ENCODE results near the gene ERBB4.

The ERBB4 gene

DNA sequence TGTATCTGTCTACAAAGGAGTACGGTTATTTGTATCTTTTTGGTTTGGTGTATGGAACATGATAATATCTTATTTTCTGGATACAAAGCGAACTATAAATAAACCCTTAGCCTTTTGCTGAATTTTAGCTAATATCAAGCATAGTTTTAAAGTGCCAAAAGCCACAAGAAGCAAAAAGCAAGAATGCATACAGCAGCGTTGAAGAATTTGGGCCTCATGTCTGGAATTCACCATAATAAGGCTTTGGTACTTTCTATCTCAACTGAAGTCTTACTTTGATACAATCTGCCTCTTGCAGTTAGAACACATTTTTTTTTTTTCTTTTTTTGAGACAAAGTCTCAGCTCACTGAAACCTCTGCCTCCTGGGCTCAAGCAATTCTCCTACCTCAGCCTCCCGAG is 151.5 kb downstream of the ERBB4 start:
- DNase-seq (ENCODE audit: low read depth, low spot score), result no peak
- H3K4me3 ChIP-seq (ENCODE audit: low read length), result no peak overlapping the region

DNA sequence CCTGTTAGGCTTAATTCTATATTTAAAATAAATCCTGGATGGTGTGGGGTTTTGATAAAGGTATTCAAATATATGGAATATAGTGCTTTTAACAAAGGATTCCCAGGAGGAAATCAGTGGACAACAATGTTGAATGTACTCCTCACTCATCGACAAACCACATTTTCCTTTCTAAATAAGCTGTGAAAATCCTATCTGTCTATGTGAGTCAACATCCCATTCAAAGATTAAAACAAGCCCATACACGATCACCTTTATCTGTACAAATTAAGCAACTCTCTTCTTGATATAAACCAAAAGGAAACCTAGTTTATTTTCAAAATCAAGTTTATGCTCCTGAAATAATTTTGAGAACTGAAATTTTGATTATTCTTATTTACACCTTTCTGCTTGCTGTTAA is 153.4 kb downstream of the ERBB4 start:
- DNase-seq (ENCODE audit: low read depth, low spot score), result no peak
- H3K4me3 ChIP-seq (ENCODE audit: low read length), result no peak overlapping the region

DNA sequence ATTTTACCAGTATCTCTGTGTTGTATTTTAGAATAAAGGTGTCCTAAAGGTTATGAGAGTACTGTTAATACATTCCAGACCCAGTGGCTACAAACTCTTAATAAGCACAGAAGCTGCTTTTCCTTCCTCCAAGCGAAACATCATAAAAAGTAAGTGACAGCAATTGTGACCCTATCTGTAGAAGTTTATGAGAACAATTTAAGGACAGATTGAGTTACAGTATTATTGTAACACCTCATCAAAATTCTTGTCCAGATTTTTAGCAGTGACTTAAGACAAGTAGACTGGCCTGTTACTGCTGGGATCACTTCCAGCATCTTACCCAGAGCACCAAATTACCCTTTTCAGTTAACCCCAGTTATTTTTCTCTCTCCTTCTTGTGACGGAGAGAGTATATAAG is 154.6 kb downstream of the ERBB4 start:
- DNase-seq (ENCODE audit: low read depth, low spot score), result no peak
- H3K4me3 ChIP-seq (ENCODE audit: low read length), result no peak overlapping the region

DNA sequence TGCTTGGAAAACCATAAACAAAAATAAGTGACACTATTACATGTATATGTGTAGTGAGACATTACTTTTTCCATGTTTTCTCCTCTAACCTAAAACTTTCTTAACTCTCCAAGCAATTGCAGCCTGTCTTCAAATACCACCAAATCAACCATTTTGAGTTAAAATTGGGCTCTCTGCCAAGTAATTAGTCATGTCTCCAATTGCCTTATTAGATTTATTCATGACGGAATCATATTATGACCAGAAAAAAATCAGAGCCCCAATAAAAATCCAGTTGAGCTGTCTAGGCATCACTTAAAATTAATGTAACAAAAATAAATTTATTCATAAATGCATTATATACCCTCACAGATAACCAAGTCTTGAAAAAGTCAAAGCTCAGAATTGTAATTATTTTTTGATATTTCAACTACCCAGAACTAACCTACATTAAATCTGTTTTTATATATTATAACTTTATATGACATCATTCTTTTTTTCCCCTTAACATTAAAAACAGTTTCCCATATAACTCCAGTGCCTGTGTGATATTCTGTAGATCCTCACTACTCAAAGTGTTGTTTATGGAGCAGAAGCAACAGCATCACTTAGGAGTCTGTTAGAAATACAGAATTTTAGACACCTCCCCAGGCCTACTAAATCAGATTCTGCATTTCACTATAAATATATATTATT is 157.0 kb downstream of the ERBB4 start:
- no peak overlapping the region for H3K4me3 ChIP-seq (ENCODE audit: low read length)
- no peak for DNase-seq (ENCODE audit: low read depth, low spot score)

DNA sequence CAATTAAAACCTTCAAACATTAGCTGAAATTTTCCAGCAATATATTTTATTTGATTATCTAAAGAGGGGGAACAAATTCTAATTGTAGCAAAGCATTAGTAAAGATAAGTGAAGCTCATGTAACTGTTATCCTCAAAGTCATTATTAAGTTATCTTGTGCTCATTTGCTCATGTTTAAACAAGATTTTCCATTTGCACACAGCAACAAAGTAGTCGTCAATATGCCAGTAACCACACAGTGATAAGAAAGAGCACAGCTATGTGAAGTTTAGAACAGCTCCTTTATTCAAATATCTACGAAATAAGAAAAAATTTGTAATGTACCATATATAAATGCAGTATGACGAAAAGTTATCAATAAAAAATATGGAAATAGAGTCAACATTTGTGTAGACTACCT is 159.5 kb downstream of the ERBB4 start:
- H3K4me3 ChIP-seq (ENCODE audit: low read length), result no peak overlapping the region
- no peak for DNase-seq (ENCODE audit: low read depth, low spot score)

DNA sequence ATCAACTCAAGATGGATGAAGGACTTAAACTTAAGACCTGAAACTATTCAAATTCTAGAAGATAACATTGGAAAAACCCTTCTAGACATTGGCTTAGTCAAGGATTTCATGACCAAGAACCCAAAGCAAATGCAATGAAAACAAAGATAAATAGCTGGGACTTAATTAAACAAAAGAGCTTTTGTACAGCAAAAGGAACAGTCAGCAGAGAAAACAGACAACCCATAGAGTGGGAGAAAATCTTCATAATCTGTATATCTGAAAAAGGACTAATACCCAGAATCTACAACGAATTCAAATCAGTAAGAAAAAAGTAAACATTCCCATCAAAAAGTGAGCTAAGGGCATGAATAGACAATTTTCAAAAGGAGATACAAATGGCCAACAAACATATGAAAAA is 171.2 kb downstream of the ERBB4 start:
- DNase-seq (ENCODE audit: low read depth, low spot score), result no peak
- no peak overlapping the region for H3K4me3 ChIP-seq (ENCODE audit: low read length)

DNA sequence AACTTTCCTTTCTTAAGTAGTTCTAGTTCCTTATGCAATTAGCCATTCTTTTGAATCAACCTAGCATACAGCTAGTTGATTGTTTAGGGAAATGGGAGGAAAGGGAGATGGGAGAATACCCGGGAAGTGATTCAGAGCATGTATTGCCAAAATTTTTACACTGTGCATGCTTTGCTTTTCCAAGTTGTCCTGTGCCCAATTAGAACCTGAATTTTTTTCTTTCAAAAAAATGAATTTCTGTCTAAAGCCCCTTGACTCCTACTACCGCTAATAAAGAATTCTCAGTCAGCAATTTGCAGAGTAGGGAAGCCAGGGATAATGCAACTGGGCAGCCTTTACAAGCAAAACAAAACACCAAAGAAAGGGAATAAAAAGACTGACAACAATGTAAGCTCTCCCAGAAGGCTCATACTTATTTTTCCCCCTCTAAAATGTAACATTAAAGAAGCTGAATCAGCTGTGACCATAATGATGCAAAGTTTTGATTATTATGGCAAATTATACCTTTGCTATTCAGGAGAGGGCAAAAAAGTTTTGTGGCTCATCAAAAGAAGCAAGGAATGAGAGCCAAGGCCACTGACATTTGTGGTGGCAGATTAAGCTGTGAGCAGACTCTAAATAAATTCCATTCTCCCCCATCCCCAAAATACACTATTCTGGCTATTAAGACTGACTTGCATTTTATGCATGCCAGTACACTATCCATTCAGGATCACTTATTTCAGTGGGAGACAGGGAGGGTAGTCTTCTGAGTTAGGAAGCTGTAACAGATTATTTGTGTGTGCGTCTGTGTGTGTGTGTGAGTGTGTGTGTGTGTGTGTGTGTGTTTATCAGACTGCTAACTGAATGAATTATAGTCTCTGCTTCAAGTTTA is 174.3 kb downstream of the ERBB4 start:
- DNase-seq (ENCODE audit: low read depth, low spot score), result no peak
- no peak overlapping the region for H3K4me3 ChIP-seq (ENCODE audit: low read length)

DNA sequence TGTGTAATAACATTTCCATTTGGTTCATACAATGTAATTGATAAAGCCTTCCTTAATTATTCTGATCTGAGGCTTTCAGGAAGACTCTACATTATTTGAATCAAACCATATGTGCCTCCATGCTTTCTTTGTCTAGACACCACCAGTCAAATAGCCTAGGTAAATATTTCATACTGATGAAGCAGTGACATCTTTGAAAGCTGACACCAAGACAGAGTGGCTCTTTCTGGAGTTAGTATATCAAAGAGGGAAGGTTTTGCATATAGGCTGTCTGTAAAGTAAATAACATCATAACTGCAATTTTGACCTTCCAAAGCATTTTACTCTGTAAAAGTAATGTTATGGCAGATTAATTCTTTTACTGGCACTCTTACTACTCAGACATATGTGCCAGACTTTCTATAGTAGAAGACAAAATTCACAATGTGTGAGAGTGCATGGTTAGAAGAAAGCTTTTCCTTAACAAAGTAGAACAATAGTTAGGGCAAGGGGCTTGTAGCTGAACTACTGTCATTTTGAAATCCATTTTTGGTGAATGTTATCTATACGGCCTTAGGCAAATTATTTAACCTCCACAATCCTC is 177.3 kb downstream of the ERBB4 start:
- no peak overlapping the region for H3K4me3 ChIP-seq (ENCODE audit: low read length)
- no peak for DNase-seq (ENCODE audit: low read depth, low spot score)

DNA sequence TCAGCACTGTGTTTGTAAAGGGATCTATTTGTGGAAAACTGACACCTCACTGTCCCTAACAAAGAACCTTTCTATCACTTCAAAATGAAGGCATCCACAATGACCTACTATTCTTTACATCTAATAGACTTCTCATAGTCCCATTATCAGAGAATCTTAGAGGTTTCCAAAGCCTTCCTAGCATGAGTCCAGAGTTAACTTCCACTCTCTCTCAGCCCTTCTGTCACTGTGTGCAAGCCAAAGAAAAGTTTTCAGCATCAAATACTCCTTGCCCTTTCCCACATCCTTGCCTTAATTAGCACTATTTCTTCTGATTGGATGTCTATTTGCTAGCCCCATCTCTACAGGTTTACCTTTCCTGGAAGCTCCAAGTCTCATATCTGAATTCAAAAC is 178.5 kb downstream of the ERBB4 start:
- H3K4me3 ChIP-seq (ENCODE audit: low read length), result no peak overlapping the region
- DNase-seq (ENCODE audit: low read depth, low spot score), result no peak

DNA sequence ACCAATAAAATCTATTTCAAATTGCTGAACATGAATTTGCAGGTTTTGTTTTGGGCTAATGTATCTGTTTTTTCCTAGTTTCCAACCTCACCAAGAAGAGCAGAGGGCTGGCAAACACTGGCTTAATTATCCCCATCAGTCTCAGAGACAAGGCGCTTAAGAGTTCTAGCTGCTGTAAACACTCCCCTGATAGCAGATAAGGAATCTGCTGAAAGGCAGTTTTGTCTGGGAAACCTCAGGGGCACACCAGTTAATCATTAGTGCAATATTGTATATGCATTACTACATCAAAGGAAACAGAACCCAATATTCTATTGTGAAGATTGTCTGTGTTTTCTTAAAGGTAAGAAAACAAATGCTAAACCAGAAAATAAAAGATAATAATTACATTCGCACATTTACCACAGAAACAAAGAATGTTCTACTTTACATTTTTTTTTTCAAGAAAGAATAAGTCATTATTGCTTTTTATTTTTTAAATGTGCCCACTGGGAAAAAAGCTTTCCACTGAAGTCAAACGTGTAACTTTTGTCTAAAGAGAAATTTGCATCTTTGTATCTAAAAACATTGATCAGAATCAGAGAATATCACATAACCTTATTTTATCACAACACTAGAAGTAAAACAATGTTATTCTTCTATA is 179.1 kb downstream of the ERBB4 start:
- no peak overlapping the region for H3K4me3 ChIP-seq (ENCODE audit: low read length)
- DNase-seq (ENCODE audit: low read depth, low spot score), result no peak

DNA sequence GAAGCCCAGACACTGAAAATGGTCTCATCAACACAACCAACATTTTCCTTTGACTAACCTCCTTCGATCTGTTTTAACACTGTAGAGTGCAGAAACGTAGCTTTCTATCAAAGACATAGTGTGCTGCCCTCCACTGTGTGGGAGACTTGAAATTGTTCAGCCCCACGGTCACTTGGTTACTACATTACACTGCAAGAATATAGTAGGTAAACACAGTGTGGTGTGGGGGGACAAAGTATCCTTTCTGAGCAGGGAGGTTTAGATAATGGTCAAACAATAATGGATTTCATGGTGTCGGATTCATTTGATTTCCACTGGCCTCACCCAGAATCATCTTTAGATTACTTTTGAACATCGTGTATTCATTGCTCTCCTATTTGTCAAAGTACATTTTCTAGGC is 181.0 kb downstream of the ERBB4 start:
- no peak overlapping the region for H3K4me3 ChIP-seq (ENCODE audit: low read length)
- DNase-seq (ENCODE audit: low read depth, low spot score), result no peak

DNA sequence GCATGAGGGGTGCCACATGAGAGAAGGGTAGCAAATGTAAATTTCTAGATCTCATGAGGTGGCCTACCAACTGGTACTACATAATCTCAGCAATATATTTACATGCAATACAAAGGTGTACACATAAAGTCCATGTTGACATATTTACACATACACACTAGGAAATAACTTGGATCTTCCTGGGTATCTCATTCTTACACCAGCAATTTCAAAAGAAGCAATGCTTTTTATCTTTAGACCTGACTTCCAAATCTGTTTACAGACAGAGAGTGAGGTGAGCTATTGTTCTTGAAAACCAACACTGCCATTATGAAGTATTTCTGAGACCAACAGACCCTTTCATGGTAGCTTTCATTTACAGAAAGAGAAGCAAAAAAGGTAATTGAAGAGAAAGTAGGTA is 184.2 kb downstream of the ERBB4 start:
- no peak for DNase-seq (ENCODE audit: low read depth, low spot score)
- no peak overlapping the region for H3K4me3 ChIP-seq (ENCODE audit: low read length)

DNA sequence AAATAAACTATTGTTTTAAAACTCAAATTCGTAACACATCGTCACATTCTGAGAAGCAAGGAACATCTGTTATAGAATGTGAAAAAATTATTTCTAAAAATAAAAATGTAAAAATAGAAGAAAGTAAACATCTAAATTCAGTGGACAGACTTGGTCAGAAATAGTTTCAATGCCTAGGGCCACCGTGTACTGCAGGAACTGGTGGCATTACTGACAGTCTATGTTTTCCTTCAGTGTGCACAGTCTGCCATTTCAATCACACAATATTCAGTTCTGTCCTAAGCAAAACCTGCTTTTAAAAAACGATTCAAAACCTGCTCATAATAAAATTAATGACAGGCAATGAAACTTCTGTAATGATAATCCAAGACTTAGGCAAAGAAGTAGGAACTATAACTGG is 190.1 kb downstream of the ERBB4 start:
- H3K4me3 ChIP-seq (ENCODE audit: low read length), result no peak overlapping the region
- DNase-seq (ENCODE audit: low read depth, low spot score), result no peak

DNA sequence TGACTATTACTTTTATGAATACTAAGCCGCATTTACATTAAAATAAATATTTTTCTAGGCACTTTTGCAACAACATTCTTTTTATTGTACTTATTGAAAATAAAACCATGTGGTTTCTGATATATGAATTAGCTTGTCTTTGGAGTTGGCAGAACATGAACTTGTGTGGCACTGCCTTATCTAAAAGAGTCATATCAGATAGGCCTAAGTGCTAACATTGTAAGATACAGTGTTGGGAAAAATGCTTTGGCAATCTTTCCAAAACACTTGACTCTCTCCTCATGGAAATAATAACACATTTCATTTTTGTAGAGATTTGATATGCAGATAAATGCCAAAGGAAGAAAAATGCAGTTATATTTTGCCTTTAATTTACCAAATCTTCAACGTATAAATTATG is 191.7 kb downstream of the ERBB4 start:
- no peak for DNase-seq (ENCODE audit: low read depth, low spot score)
- H3K4me3 ChIP-seq (ENCODE audit: low read length), result no peak overlapping the region

DNA sequence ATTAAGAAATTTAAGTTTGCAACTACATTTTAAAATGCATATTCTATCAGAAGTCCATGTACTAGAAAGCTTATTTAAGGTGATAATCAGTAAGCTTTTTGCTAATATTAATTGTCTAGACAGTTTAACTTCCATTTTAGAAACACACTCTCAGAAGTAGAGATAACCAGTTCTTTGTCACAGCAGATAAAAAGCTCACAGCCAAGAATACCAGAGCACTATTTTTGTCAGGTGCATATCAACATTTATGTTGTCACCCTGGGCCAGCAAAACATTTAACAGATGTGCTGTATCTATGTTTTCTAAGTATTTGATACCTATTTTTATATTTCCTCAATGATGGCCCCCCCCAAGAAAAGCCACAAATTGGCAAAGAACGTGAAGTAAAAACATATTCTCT is 192.6 kb downstream of the ERBB4 start:
- H3K4me3 ChIP-seq (ENCODE audit: low read length), result no peak overlapping the region
- no peak for DNase-seq (ENCODE audit: low read depth, low spot score)

DNA sequence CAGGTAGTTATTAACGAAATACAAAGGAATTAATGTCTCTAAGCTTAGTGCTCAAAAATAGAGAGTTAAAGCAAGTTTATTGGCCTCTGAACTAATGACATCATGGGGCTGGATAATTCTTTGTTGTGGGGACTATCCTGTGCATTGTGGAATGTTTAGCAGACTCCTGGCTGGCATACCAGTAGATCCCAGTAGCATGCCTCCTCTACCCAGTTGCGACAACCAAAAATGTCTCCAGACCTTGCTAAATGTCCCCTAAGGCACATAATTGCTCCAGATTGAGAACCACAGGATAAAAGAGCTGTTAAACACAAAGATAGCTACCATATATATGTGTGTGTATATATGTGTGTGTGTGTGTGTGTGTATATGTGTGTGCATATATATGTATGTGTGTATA is 194.5 kb downstream of the ERBB4 start:
- DNase-seq (ENCODE audit: low read depth, low spot score), result no peak
- H3K4me3 ChIP-seq (ENCODE audit: low read length), result no peak overlapping the region

DNA sequence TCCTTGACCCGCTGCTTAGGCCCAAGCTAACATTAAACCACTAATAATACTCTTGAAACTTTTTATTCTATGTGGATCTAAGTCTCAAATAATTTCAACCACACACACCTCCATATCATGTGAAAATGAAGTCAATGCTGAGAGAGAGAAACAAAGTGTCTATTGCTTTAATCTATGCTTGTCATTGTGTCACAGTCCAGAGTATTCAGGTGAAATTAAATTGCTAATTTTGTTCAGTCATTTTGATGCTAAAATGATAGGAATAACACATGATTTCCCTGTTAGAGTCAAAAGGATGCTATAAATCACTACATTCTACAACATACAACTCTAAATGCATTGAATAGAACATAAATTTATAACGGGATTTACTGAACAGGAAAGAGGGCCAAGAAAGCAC is 195.4 kb downstream of the ERBB4 start:
- H3K4me3 ChIP-seq (ENCODE audit: low read length), result no peak overlapping the region

DNA sequence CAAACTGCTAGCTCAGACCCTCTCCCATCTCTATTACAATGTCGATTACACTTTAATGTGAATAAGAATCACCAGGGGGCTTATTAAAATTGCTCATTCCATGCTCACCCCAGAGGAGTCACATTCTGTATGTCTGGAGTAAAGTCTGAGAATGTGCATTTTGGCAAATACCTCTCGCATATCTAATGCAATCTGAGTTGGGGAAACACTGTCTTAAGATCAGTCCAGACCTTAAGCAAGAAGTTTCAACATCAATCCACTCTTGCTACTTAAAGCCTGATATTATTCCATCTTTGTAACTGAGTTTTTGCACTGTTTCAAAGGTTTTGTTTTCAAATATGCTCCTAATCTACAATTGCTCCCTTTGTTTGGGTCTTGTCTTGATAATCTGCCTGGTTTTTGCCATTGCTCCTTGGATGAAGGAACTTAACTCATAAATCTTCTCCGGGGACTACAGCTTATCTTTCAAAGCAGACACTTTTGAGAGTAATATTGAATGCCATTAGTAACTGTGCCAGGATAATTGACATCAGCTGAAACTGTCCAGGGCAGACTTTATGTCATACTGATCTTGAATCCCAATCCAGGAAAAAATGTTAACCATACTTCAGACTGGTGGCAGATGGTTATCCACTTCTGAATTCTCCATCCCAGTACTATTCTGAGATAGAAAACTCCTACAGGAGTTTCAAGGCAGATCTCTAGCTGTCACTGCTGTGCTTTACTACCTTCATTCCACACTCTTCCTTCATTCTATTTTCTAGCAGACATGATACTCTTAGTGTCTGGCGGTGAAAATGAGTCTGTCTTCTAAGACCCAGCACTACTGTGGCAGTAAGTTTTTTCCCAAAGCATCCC is 200.9 kb downstream of the ERBB4 start:
- H3K4me3 ChIP-seq (ENCODE audit: low read length), result no peak overlapping the region
- no peak for DNase-seq (ENCODE audit: low read depth, low spot score)

More for the DNA sequence above, 195.4 kb downstream of the ERBB4 start:
- DNase-seq (ENCODE audit: low read depth, low spot score), result no peak

DNA sequence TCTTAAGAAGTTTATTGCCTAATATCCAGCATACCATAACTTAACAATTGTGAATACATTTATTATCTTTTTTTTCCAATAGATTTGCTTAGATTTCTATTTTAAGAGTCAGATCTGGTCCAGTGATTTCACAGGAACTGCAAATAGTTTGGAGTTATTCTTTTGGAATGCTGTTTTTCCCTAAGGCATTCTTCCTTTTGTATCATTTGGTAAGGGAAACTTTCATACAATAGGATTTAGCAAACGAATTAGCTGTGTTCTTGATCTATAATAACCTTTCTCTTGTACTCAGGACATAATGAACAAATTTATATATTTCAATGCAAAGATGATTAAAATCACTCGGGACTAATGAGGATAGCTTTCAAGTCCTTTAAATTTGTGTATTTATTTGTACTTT is 201.6 kb downstream of the ERBB4 start:
- H3K4me3 ChIP-seq (ENCODE audit: low read length), result no peak overlapping the region
- DNase-seq (ENCODE audit: low read depth, low spot score), result no peak

Data from Jurkat, Clone E6-1 (cell line).